Activated CD8-positive, alpha-beta memory T cell treated with anti-CD3 and anti-CD28 coated beads, Interleukin-2, amount 50 U/mL, for 24 hours (primary cell): ENCODE results near the gene RRM1.
"Not testable (repeated sequence)": the region's sequence is repeated elsewhere in the genome, so short reads cannot be mapped to it uniquely, and the experiment has no call there.

Experiments
- DNase-seq: peaks from one replicate; pipeline ENCODE4 v3.0.0-alpha.2; 2020; ENCODE audit errors: extremely low read depth

Gene RRM1

GRCh38 chr11:4094348-4095291, at the start of gene RRM1:
RRM1 (plus strand) TSS chr11:4094799; CDS start chr11:4095013, 214 bp downstream.
- peak; percentile 84 for DNase-seq

- no peak for DNase-seq
These were observed 49.5 kb upstream of the RRM1 start for GRCh38 chr11:4044976-4045646.

- no peak for DNase-seq
These were observed 46.3 kb upstream of the RRM1 start for GRCh38 chr11:4048340-4048739.

GRCh38 chr11:4049006-4049405, 45.6 kb upstream of the RRM1 start:
- no peak for DNase-seq

- DNase-seq, result no peak
These were observed 44.5 kb upstream of the RRM1 start for GRCh38 chr11:4050138-4050537.

- not testable (repeated sequence) for DNase-seq
These were observed 41.4 kb upstream of the RRM1 start for GRCh38 chr11:4053200-4053599.

DNA sequence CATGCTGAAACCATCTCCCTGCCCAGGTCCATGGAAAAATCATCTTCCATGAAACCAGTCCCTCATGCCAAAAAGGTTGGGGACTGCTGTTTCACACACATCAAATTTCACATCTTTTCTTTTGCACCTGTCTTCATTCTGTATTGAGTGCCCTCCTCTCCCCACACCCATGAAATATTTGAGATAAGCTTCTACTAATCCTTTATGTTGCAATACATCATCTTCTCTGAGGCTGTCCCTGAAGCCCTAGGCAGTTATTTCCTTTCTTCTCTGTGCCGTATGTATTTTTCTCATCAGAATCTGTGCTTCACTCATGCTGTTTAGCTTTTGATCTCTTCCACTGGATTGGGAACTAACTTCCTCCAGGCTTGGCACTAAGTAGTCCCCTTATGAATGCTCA, 40.0 kb upstream of the RRM1 start:
- DNase-seq, result no peak

GRCh38 chr11:4059424-4059823, 35.2 kb upstream of the RRM1 start:
- no peak for DNase-seq

- no peak for DNase-seq
These were observed 34.2 kb upstream of the RRM1 start for GRCh38 chr11:4060182-4060923.

DNA sequence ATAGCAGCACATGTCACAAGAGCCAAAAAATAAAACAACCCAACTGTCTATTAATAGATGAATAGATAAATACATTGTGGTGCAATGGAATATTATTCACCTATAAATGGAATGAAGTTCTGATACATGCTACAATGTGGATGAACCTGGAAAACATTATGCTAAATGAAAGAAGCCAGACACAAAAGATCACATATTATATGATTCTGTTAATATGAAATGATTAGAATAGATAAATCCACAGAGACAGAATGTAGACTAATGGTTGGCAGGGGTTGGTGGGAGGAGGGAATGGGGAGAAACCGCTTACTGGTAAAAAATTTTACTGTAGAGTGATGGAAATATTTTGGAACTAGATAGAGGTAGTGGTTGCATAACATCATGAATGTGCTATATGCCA, 32.9 kb upstream of the RRM1 start:
- no peak for DNase-seq

DNA sequence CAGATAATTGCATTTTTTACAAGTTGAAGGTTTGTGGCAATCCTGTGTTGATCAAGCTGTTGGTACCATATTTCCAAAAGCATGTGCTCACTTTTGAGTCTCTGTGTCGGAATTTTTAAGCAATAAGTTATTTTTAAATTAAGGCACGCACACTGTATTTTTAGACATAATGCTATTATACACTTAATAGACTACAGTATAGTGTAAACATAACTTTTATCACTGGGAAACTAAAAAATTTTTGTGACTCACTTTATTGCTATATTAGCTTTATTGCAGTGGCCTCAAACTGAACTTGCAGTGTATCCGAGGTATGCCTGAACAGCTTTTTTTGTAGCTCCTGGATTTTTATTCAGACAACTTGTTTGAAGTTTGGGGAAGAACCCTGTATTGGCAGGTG, 31.3 kb upstream of the RRM1 start:
- DNase-seq, result no peak

- no peak for DNase-seq
These were observed 30.2 kb upstream of the RRM1 start for GRCh38 chr11:4064278-4064955.

DNA sequence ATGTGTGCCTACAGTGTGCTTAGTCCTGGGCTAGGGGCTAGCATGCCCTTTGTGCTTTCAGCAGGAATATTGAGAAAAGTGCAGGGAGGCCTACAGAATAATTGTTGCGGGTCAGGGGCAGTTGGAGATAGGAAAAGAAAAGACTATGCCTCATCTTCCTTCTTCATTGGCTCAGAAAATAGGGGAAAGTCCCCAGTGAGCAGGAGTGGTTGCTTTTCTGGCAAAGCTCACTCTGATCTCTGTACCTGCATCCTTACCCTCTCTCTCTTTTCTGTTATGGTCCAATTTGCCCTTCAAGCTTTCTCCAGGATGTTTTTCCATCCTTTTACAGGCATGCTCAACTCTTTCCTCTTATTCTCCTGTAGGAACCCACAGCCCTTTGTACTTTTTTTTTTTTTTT, 29.5 kb upstream of the RRM1 start:
- DNase-seq, result no peak

GRCh38 chr11:4065601-4066377, 28.8 kb upstream of the RRM1 start:
- no peak for DNase-seq

GRCh38 chr11:4066910-4067309, 27.7 kb upstream of the RRM1 start:
- DNase-seq, result no peak

DNA sequence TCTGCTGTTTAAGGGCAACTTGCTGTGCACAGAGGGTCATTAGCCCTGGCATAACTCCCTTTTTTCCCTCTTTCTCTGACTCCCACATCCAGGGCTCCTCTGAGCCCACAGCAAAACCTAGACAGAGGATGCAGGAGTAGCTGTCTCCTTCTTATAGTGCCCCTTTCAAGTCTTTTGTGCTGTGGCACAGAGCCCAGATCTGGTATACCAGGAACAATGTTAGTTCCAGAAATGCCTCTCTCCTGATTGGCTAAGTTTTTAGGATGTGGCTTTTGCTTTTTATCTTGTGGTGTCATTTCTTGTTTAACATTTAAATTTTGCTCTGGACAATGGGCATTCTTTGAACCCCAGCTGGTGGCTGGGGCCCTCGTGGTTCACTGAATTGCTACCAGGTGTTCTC, 25.6 kb upstream of the RRM1 start:
- no peak for DNase-seq

DNA sequence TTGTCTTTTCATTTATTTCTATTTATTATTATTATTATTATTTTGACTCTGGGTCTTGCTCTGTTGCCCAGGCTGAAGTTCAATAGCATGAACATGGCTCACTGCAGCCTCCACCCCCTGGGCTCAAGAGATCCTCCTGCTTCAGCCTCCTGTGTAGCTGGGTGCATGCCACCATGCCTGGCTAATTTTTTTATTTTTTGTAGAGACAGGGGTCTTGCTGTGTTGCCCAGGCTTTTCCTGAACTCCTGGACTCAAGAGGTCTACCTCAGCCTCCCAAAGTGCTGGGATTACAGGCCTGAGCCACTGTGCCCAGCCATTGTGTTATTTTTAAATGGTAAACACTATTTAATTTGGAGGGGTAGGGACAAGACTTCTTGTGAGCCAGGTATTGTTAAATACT, 23.3 kb upstream of the RRM1 start:
- no peak for DNase-seq

- no peak for DNase-seq
These were observed 22.7 kb upstream of the RRM1 start for GRCh38 chr11:4071914-4072313.

DNA sequence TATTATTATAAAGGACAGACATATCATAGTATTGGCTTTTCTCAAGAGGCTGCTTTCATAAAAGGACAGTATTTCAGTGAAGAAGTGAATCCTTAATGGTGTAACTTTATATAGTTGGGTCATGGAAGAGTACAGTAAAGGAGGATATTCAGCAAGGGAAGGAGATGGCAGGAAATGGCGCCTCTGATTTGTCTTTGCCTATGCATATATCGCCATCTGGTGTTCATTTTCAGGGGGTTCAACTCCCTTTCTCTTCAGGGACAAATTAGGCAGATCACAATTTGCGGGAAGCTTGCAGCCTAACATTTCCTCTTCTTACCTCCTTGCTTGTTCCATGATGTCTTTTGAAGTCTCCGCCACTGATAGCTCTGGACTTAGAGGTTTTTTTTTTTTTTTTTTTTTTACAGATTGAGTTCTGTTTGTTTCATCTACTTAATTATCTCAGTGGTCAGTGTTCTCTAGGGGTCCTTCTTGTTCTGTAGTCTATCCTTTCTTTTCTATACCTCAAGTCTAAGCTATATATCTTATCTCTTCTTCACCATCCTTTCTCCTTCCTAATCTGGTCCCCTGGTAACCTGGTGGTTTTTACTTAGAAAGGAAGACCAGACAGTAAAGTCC, 21.8 kb upstream of the RRM1 start:
- no peak for DNase-seq

GRCh38 chr11:4074266-4074665, 20.3 kb upstream of the RRM1 start:
- no peak for DNase-seq

DNA sequence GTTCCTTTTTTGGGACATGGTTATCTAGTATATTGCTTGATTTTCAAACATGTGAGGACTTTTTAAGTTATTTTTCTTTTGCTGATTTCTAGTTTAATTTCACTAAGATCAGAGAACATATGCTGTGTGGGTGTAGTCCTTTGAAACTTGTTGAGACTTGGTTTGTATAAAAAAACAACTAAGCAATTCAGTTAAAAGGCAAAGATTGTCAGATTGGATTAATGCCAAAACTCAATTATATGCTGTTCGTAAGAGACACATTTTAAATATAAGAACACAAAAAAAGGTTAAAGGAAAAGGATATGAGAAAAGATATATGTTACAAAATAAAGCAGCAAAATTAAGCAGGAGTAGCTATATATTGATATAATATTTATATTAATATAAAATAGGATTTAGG, 17.8 kb upstream of the RRM1 start:
- no peak for DNase-seq
